NCI-H82 (cell line): ENCODE measurements around the gene ARV1.

Experiments used
- DNase-seq: peaks from one replicate; lab custom pipeline; 2025; lab: John Stamatoyannopoulos, UW

Gene ARV1

GRCh38 chr1:230978491-230979388 lies at the start of gene ARV1, which contains the start of gene TTC13:
TSS of gene ARV1 (plus strand) at chr1:230979094. CDS start at chr1:230979106, 12 bp downstream.
TSS of gene TTC13 (minus strand) at chr1:230978861. CDS start at chr1:230978830, 31 bp downstream.
- peak; percentile 100 for DNase-seq

DNA sequence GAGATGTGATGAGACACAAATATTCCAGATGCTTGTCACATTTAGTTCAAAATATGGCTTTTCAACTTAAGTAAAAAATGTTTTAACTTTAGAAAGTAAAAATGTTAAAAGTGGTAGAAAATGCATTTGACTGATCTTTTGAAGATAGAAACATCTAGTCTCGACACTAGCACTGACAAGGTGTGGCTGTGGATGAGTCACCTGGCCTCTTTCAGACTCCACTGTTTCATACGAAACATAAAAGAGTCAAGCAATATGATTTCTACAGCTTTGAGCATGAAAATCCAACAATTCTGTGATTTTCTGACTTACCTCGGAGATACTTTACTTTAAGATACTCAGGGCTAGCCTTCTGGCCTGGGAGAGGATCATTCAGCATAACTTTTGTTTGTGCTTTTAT lies 47.9 kb upstream of the ARV1 start:
- no peak for DNase-seq

DNA sequence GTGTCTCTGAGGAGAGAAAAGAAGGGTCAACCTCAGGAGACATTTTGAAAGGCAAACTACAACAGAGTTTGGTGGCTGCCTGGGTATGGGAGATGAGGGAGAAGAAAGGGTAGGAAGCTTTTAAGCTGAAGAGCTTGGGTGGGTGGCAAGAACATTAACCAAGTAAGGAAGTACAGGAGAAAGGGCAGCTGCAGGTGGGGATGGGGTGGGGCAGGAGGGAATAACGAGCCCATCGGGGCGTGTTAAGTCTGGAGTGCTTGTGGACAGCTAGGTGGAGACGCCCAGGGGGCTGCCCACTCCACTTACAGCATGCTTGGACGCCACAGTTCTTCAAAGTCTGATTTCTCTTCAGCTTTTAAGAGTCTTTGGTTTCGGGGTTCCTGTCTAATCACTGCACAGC lies 43.0 kb upstream of the ARV1 start:
- no peak for DNase-seq

DNA sequence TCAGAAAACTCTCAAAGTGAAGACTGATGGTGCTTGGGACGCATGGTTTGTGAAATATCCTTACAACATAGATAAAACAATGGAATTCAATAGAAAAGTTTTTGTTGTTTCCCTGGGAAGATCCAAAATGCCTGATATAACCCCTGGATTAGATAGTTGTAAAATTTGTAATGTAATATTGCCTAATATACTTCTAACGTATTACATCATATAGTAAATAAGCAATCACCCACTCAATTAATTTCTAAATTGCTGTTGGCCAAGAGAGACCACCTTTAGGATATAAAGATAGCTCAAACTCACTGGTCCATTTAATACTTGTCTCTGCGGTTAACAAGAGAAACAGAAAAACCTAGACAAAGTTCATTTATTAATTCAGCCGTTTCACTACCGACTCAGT lies 42.4 kb upstream of the ARV1 start:
- DNase-seq = no peak

- no peak for DNase-seq
Measured at GRCh38 chr1:230937371-230937770, 41.5 kb upstream of the ARV1 start.

- DNase-seq = no peak
Measured at GRCh38 chr1:230938924-230939368, 39.9 kb upstream of the ARV1 start.

- no peak for DNase-seq
Measured at GRCh38 chr1:230939806-230940489, 38.9 kb upstream of the ARV1 start.

GRCh38 chr1:230940848-230941247 lies 38.0 kb upstream of the ARV1 start:
- DNase-seq = no peak

- DNase-seq = no peak
Measured at GRCh38 chr1:230943048-230943593, 35.8 kb upstream of the ARV1 start.

DNA sequence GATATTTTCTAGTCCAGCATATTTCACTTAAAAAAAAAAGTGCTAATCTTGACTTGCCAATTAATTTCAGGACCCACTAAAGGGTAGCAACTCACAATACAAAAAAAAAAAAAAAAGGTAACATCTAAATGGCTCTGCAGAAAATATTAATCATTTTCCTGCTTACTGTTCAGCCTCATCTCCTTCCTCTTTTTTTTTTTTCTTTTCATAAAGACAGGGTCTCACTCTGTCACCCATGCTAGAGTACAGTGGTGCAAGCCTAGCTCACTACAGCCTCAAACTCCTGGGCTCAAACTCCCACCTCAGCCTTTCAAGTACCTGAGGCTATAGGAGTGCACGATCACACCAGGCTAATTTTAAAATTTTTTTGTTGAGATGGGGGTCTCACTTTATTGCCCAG lies 30.6 kb upstream of the ARV1 start:
- no peak for DNase-seq

DNA sequence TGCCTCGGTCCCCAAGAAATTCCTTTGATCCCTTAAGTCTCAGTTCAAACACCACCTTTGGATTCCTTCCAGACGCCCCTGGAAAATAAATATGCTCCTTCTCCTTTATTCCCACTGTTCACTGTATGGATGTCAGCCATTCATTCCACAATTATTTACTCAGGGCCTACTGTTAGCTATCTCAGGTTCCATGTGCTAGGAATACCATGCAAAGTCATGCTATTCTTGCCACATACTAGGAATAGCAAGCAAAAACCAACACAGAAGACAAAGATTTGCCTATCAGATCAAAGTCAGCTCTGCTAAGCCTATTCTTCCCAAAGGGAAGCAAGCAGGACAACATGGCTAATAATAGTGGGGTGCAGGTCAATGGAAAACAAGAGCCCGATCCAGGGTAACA lies 30.0 kb upstream of the ARV1 start:
- DNase-seq = no peak

- DNase-seq = no peak
Measured at GRCh38 chr1:230950404-230950803, 28.5 kb upstream of the ARV1 start.

GRCh38 chr1:230957580-230957989 lies 21.3 kb upstream of the ARV1 start:
- no peak for DNase-seq

DNA sequence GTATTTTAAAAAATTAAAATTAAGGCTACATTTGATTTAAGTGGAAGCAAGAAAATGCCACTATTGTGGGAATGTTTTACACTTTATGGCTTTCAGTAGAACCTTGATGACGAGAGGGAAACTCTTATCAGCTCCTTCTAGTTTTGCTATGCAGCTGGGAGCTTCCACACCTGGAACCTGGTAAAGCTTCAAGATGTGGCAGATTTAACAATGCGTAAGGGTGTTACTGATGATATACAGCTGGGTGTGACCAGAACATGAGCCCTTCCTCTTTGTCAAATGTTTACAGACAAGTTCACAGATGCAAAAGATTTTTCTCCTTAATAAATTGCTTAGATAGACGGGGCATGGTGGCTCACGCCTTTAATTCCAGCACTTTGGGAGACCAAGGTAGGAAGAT lies 20.5 kb upstream of the ARV1 start:
- DNase-seq = no peak

- DNase-seq = no peak
Measured at GRCh38 chr1:230964896-230965295, 14.0 kb upstream of the ARV1 start.

DNA sequence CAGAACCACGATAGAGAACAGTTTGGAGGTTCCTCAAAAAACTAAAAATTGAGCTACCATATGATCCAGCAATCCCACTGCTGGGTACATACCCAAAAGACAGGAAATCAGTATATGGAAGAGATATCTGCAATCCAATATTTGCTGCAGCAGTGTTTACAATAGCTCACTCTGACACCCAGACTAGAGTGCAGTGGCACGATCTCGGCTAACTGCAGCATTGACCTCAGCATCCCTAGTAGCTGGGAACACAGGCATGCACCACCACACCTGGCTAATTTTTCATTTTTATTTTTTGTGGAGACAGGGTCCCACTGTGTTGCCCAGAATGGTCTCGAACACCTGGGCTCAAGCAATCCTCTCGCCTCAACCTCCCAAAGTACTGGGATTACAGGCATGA lies 13.4 kb upstream of the ARV1 start:
- no peak for DNase-seq

DNA sequence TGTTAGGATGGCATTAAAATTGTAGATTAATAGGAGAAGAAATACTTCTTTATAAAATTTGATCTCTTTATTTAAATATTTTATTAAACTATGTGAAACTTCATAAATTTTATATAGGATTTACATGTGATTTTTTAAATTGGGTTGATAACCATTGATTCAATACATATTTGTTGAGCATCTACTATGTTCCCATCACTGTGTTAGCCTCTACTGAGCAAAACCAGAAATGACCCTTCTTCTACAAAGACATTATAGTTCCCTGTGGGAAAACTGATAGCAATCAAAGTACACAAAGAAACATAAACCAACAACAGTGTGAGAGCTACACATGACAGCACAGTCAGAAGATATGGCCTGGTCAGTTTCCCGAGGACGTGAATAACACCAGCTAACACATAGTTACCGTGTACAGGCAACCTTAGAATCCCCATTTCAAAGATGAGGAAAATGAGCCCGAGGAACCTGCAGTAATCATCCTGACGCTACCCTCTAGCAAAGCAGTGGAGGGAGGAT lies 12.5 kb upstream of the ARV1 start:
- DNase-seq = no peak

- no peak for DNase-seq
Measured at GRCh38 chr1:230970432-230970831, 8.5 kb upstream of the ARV1 start.

- DNase-seq = no peak
Measured at GRCh38 chr1:230971771-230972170, 7.1 kb upstream of the ARV1 start.

GRCh38 chr1:230972855-230973271 lies 6.0 kb upstream of the ARV1 start:
- no peak for DNase-seq

- peak; percentile 52 for DNase-seq
Measured at GRCh38 chr1:230975636-230976035, 3.3 kb upstream of the ARV1 start.

DNA sequence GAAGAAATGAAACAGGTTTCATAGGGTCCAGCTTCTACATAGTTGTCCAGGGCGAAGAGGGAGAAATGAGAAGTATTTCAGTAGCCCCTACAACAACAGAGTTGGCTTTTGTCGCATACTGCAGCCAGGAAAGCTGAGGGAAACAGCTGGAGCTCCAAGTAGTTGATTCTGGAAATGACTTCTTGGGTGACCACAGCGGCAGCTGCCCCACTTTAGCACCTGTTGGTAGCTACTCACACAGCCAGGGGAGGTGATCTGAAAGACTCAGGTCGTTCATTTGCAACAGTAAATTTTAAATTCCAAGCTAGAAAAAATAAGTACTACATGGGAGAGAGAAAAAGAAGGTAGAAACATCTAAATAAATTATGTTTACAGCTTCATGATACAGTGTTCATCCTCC lies 2.5 kb upstream of the ARV1 start:
- no peak for DNase-seq
